ENCODE data around the gene PRKCA.

PRKCA gene

GRCh38 chr17:66493283-66494019 lies 191.0 kb downstream of the PRKCA start:
- H4K20me1 ChIP-seq (ENCODE audit: insufficient read depth, low read length), result no peaks in the 10 kb centered on the region
- TF ChIP-seq EZH2phosphoT487 (IDR thresholded peaks at IDR 0.05; ENCODE audit: low read depth), result no peak
- TF ChIP-seq CTCF (IDR thresholded peaks at IDR 0.05; ENCODE audit: low read depth, low read length), result no peak
- H3K9me3 ChIP-seq (ENCODE audit: insufficient read depth, low read length), result no peaks in the 10 kb centered on the region
- H3K27ac ChIP-seq (ENCODE audit: low read length), result no peak overlapping the region
- no peaks in the 10 kb centered on the region for H3K79me2 ChIP-seq (ENCODE audit: low read length)
- peaks cover under 1% of the 10 kb centered on the region; the same call in 1 of the 2 replicates for H3K27me3 ChIP-seq (ENCODE audit: low read depth, low read length)
- H3K36me3 ChIP-seq (replicated peaks; ENCODE audit: low read depth, low read length), result no peaks in the 10 kb centered on the region
- no peaks in the 10 kb centered on the region for H3K4me1 ChIP-seq (ENCODE audit: low read length)
- no peak overlapping the region for H3K4me2 ChIP-seq (ENCODE audit: low read length)
- H3K9ac ChIP-seq (ENCODE audit: low read length), result no peak overlapping the region
- H2AFZ ChIP-seq (ENCODE audit: low read depth, low read length), result no peak overlapping the region
- H3K4me3 ChIP-seq (ENCODE audit: low read length), result no peak overlapping the region

- Histone ChIP-seq H3K36me3 (replicated peaks; ENCODE audit: low read depth, low read length) (no peaks in the 10 kb centered on the region), H3K9me3 (ENCODE audit: insufficient read depth, low read length) (no peaks in the 10 kb centered on the region), H3K79me2 (ENCODE audit: low read length) (no peaks in the 10 kb centered on the region), H3K4me2 (ENCODE audit: low read length) (no peak overlapping the region), H2AFZ (ENCODE audit: low read depth, low read length) (no peak overlapping the region), H3K27me3 (ENCODE audit: low read depth, low read length) (no peaks in the 10 kb centered on the region), H3K27ac (ENCODE audit: low read length) (no peak overlapping the region), H3K4me3 (ENCODE audit: low read length) (no peak overlapping the region), H4K20me1 (ENCODE audit: insufficient read depth, low read length) (no peaks in the 10 kb centered on the region), H3K9ac (ENCODE audit: low read length) (no peak overlapping the region), H3K4me1 (ENCODE audit: low read length) (no peaks in the 10 kb centered on the region)
- TF ChIP-seq EZH2phosphoT487 (IDR thresholded peaks at IDR 0.05; ENCODE audit: low read depth) (no peak), CTCF (IDR thresholded peaks at IDR 0.05; ENCODE audit: low read depth, low read length) (no peak)
These were observed 191.8 kb downstream of the PRKCA start for GRCh38 chr17:66494023-66494803.

- H3K79me2 ChIP-seq (ENCODE audit: low read length), result no peaks in the 10 kb centered on the region
- H3K4me3 ChIP-seq (ENCODE audit: low read length), result no peak overlapping the region
- H3K36me3 ChIP-seq (replicated peaks; ENCODE audit: low read depth, low read length), result no peaks in the 10 kb centered on the region
- no peak overlapping the region for H3K9ac ChIP-seq (ENCODE audit: low read length)
- H3K4me1 ChIP-seq (ENCODE audit: low read length), result no peaks in the 10 kb centered on the region
- TF ChIP-seq EZH2phosphoT487 (IDR thresholded peaks at IDR 0.05; ENCODE audit: low read depth) (no peak), CTCF (IDR thresholded peaks at IDR 0.05; ENCODE audit: low read depth, low read length) (no peak)
- H3K27ac ChIP-seq (ENCODE audit: low read length), result no peak overlapping the region
- H3K4me2 ChIP-seq (ENCODE audit: low read length), result no peak overlapping the region
- H4K20me1 ChIP-seq (ENCODE audit: insufficient read depth, low read length), result no peaks in the 10 kb centered on the region
- no peaks in the 10 kb centered on the region for H3K9me3 ChIP-seq (ENCODE audit: insufficient read depth, low read length)
- no peaks in the 10 kb centered on the region for H3K27me3 ChIP-seq (ENCODE audit: low read depth, low read length)
- no peak overlapping the region for H2AFZ ChIP-seq (ENCODE audit: low read depth, low read length)
These were observed 192.6 kb downstream of the PRKCA start for GRCh38 chr17:66495035-66495434.

- Histone ChIP-seq H3K36me3 (replicated peaks; ENCODE audit: low read depth, low read length) (no peaks in the 10 kb centered on the region), H3K79me2 (ENCODE audit: low read length) (no peaks in the 10 kb centered on the region), H3K9me3 (ENCODE audit: insufficient read depth, low read length) (no peaks in the 10 kb centered on the region), H3K27ac (ENCODE audit: low read length) (no peak overlapping the region), H3K27me3 (ENCODE audit: low read depth, low read length) (peaks cover 6% of the 10 kb centered on the region; the same call in 1 of the 2 replicates), H3K4me3 (ENCODE audit: low read length) (no peak overlapping the region), H2AFZ (ENCODE audit: low read depth, low read length) (no peak overlapping the region), H3K4me1 (ENCODE audit: low read length) (no peaks in the 10 kb centered on the region), H3K9ac (ENCODE audit: low read length) (no peak overlapping the region), H3K4me2 (ENCODE audit: low read length) (no peak overlapping the region), H4K20me1 (ENCODE audit: insufficient read depth, low read length) (no peaks in the 10 kb centered on the region)
- TF ChIP-seq EZH2phosphoT487 (IDR thresholded peaks at IDR 0.05; ENCODE audit: low read depth) (no peak), CTCF (IDR thresholded peaks at IDR 0.05; ENCODE audit: low read depth, low read length) (no peak)
These were observed 193.9 kb downstream of the PRKCA start for GRCh38 chr17:66496306-66496705.
